Pancreas (tissue), 10 donors: ENCODE measurements around the gene FCRLB. TPM values are rescaled to one million over a fixed set of nuclear protein-coding genes. Genes with fewer than 3 reads are reported as not detected.
"Not testable (repeated sequence)": the region's sequence is repeated elsewhere in the genome, so short reads cannot be mapped to it uniquely, and the experiment has no call there.

Experiments
- ATAC-seq, 4 donors: fragments of 200-7000 bp; cut with Tn5 transposase; one replicate each; pipeline versions ENCODE4 v1.8.0 to v1.9.1; 2020; ENCODE audit warnings: mild to moderate bottlenecking in 4 of 4, moderate library complexity in 4 of 4
- DNase-seq, 6 donors: peaks; one replicate each; pipeline ENCODE4 v3.0.0-alpha.2; 2020
- FAIRE-seq: peaks from 2 replicates; lab custom pipeline; 2012; peaks lifted over from hg19 to GRCh38; lab: Jason Lieb, UNC
- H3K27ac ChIP-seq, 4 donors: fragments of 200-600 bp; sonication (generic); 1 replicate in 3 of 4; 2 replicates in 1 of 4; pipeline versions ENCODE4 v1.5.0 to v1.8.0; 2020
- H3K27me3 ChIP-seq, 4 donors: fragments of 200-600 bp; one replicate each; pipeline ENCODE4 v1.8.0; 2021
- H3K36me3 ChIP-seq, 3 donors: fragments of 200-600 bp; sonication (generic) in 1 of 3; one replicate each; pipeline versions ENCODE4 v1.5.0 to v1.8.0; 2020 to 2021
- H3K4me1 ChIP-seq, 3 donors: fragments of 200-600 bp; one replicate each; pipeline ENCODE4 v1.8.0; 2021
- H3K4me3 ChIP-seq, 4 donors: fragments of 200-600 bp; sonication (generic) in 2 of 4; one replicate each; pipeline versions ENCODE4 v1.5.0 to v1.8.0; 2020 to 2021
- H3K9me3 ChIP-seq, 4 donors: fragments of 200-600 bp; one replicate each; pipeline ENCODE4 v1.8.0; 2021
- WGBS, 2 donors: extraction: QIAGEN DNeasy Blood & Tissue Kit; methylation state at CpG; one replicate each; pipeline ENCODE4 v1.1.7; 2013; 5-methylcytosine and 5-hydroxymethylcytosine counted together
- intact Hi-C, 3 donors: fragments of 100-400 bp; cut with DNase I; formaldehyde crosslinking; loops; one replicate each; pipeline versions ENCODE4 v1.11.1 to v1.14.2; 2022
- polyA plus RNA-seq, 2 donors: library from polyadenylated mRNA; stranded (reverse); fragments of 200-250 nt; gene quantifications; one replicate each; pipeline ENCODE4 v1.2.3, GENCODE V29; 2013
- total RNA-seq, 6 donors: library from RNA; stranded (reverse); fragmentation: NEBNext Ultra II Directional in 4 of 6; extraction: Animal tissue kit (Norgen Biotek cat#: 25700) in 4 of 6; gene quantifications; one replicate each; pipeline versions ENCODE4 v1.2.1 to v1.2.4, GENCODE V29; 2021 to 2023
- TF ChIP-seq, protein P1 (sequence below), 4 donors: fragments of 200-600 bp; sonication (generic) in 3 of 4; IDR thresholded peaks; one replicate each; pipeline versions ENCODE4 v1.5.0 to v1.8.0; 2021; ENCODE audit warnings: antibody characterized with exemption in 4 of 4
- donor health status: healthy with polysubstance abuse.
- donor health status: DM: no; HTN: no; CAD: no; lungs with moderate emphysema.
- donor health status: DM: no; HTN: no; CAD: no.
- donor health status: control.
- donor health status: control.
- donor health status: Bipolar disorder and iron deficiency.
- donor health status: DM: yes; HTN: yes; CAD: no.
- donor health status: DM: no; HTN: no; CAD: no.
- donor health status: DM: no; HTN: no; CAD: no.
- donor health status: DM: yes; HTN: yes; CAD: no.

FCRLB gene
- total and polyA plus RNA-seq, 8 donors = 0.14 to 0.51 (median 0.36) TPM

DNA sequence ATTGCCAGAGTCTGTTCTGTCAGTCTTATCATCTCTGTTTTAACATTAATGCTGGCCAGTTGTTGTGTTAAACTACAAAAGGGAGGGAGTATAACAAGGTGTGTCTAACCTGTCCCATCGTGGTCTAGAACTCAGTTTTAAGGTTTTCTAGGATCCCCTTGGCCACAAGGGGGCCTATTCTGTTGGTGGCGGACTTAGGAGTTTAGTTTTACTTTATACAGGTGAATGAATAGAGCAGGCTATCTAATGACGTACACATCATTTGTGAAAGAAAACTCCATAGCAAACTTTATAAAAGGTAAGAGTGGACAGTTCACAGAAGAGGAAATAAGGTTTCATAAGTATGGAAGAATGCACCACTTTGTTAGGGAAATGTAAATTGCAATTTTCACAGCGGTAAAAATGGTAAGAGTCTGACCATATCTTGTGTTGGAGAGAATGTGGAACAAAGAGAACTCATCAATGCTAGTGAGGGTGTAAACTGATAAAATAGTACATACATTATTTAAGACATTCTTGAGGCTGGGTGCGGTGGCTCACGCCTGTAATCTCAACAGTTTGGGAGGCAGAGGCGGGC lies 42.3 kb downstream of the FCRLB start:
- WGBS, 2 donors = 56 to 64% methylated on average over 7 of the region's 7 CpGs
- Histone ChIP-seq H3K27ac (no peak overlapping the region), H3K36me3 (peaks cover 0 to 2% (median 0%) of the 10 kb centered on the region in 3 donors), H3K27me3 (no peaks in the 10 kb centered on the region), H3K9me3 (no peaks in the 10 kb centered on the region), H3K4me1 (peaks cover 0 to 18% (median 1%) of the 10 kb centered on the region in 3 donors), H3K4me3 (no peak overlapping the region)
- FAIRE-seq = no peak
- TF ChIP-seq, protein P1, sequence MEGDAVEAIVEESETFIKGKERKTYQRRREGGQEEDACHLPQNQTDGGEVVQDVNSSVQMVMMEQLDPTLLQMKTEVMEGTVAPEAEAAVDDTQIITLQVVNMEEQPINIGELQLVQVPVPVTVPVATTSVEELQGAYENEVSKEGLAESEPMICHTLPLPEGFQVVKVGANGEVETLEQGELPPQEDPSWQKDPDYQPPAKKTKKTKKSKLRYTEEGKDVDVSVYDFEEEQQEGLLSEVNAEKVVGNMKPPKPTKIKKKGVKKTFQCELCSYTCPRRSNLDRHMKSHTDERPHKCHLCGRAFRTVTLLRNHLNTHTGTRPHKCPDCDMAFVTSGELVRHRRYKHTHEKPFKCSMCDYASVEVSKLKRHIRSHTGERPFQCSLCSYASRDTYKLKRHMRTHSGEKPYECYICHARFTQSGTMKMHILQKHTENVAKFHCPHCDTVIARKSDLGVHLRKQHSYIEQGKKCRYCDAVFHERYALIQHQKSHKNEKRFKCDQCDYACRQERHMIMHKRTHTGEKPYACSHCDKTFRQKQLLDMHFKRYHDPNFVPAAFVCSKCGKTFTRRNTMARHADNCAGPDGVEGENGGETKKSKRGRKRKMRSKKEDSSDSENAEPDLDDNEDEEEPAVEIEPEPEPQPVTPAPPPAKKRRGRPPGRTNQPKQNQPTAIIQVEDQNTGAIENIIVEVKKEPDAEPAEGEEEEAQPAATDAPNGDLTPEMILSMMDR (IDR thresholded peaks at IDR 0.05) = peak in 2 of 4 donors; percentile 31 to 32
- ATAC-seq = peak in 1 of 4 donors; percentile 11
- intact Hi-C loops = no loop called here
- peak in 1 of 6 donors; percentile 40 for DNase-seq

DNA sequence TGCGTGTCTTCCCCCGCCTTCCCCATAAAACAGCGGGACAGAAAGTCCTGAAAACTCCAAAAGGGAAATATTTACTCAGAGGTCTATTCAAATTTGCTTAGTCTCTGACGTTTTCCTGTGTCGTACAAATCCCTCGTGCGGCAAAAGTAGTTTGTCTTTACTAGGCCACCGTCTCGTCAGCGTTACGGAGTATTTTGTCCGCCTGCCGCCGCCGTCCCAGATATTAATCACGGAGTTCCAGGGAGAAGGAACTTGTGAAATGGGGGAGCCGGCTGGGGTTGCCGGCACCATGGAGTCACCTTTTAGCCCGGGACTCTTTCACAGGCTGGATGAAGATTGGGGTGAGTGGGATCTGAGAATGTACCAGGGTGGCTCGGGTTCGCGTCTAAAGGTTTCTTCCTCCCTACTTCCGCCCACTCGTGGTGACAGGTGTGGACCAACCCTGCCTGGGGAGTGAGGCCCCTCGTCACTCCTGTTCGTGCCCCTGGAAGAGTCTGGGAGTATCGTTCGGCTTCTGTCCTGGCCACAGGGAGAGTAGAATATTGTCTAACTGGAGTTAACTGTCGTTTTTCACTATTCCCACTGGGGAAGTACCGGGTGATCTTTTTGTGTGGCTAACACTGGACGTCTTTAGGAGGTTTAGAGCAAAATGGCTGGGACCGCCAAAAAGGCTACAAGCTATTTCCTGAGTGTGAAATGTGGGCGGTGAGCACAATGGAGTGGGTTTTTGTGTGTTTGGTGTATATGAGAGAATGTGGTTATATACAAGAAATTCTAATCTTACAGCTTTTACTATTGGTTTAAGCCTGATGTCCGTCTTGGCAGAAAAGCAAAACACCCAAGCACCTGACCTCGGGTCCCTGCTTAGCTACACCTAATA lies 45.0 kb downstream of the FCRLB start, which contains the start of gene ATF6:
Gene ATF6 (plus strand): TSS at position 219 of the 880 bp plus-strand sequence. CDS start 41 bp downstream, at position 260.
- no peaks in the 10 kb centered on the region for H3K27me3 ChIP-seq
- TF ChIP-seq, protein P1 (IDR thresholded peaks at IDR 0.05) = no peak
- H3K36me3 ChIP-seq = no peaks in the 10 kb centered on the region
- ATAC-seq (peak; percentile 89 to 94 (median 92)), FAIRE-seq (no peak), DNase-seq (peak; percentile 86 to 94 (median 91))
- H3K4me3 ChIP-seq = peak within 1 kb of the TSS; percentile 67 to 82 (median 75)
- H3K9me3 ChIP-seq = no peaks in the 10 kb centered on the region
- H3K27ac ChIP-seq = peak within 1 kb of the TSS; percentile 70 to 94 (median 81)
- intact Hi-C loops = no loop called here
- H3K4me1 ChIP-seq = peaks cover 0 to 26% (median 5%) of the 10 kb centered on the region in 3 donors
- 0% methylated on average over 35 of the region's 35 CpGs for WGBS, 2 donors

DNA sequence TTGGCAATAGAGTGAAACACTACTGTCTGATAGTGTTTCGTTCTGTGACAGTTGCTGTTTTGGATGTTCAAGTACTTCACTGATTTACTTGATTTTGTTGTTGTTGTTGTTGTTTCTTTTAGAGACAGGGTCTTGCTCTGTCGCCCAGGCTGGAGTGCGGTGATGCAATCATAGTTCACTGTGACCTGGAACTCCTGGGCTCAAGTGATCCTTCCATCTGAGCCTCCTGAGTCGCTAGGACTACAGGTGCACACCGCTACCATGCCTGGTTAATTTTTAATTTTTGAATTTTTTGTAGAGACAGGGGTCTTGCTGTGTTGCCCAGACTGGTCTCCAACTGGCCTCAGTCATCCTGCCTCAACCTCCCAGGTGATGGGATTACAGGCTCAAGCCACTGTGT lies 47.1 kb downstream of the FCRLB start:
- DNase-seq (no peak), ATAC-seq (no peak), FAIRE-seq (no peak)
- no peak overlapping the region for H3K27ac ChIP-seq
- H3K9me3 ChIP-seq = no peaks in the 10 kb centered on the region
- intact Hi-C loops = no loop called here
- peaks cover 0 to 37% (median 5%) of the 10 kb centered on the region in 3 donors for H3K4me1 ChIP-seq
- TF ChIP-seq, protein P1 (IDR thresholded peaks at IDR 0.05) = no peak
- H3K36me3 ChIP-seq = no peaks in the 10 kb centered on the region
- no peaks in the 10 kb centered on the region for H3K27me3 ChIP-seq
- WGBS, 2 donors = 90 to 94% methylated on average over 5 of the region's 5 CpGs
- no peak overlapping the region for H3K4me3 ChIP-seq

DNA sequence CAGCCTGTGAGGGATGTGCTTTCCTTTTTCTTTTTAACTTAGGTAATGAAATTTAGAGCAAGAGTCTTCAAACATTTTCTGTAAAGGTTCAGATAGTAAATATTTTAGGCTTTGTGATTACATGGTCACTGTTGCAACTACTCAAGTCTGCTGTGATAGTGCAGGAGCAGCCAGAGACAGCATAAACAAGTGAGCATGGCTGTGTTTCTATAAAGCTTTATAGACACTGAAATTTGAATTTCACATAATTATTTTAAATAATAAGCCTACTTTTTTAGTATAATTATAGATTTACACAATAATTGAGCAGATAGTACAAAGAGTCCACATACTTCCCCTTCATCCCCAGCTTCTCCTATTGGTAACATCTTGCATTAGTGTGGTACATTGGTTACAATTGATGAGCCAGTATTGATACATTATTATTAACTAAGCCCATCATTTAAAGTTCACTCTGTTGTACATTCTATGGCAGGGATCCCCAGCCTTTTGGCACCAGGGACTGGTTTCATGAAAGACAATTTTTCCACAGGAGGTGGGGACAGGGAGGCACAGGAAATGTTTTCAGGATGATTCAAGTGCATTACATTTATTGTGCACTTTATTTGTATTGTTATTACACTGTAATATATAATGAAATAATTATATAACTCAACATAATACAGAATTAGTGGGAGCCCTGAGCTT lies 47.8 kb downstream of the FCRLB start:
- DNase-seq = no peak
- Histone ChIP-seq H3K27me3 (no peaks in the 10 kb centered on the region), H3K9me3 (no peaks in the 10 kb centered on the region), H3K4me1 (peaks cover 0 to 37% (median 5%) of the 10 kb centered on the region in 3 donors), H3K36me3 (no peaks in the 10 kb centered on the region), H3K4me3 (no peak overlapping the region), H3K27ac (no peak overlapping the region)
- TF ChIP-seq, protein P1 (IDR thresholded peaks at IDR 0.05) = no peak
- no peak for ATAC-seq
- intact Hi-C loops = no loop called here
- FAIRE-seq = no peak

DNA sequence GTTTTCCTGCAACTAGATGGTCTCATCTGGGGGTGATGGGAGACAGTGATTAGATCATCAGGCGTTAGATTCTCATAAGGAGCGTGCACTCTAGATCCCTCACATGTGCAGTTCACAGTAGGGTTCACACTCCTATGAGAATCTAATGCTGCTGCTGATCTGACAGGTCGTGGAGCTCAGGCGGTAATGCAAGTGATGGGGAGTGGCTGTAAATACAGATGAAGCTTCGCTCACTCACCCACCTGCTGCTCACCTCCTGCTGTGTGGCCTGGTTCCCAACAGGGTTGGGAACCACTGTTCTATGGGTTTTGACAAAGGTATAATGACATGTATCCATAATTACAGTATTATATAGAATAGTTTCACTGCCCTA lies 48.3 kb downstream of the FCRLB start:
- H3K4me1 ChIP-seq = peaks cover 0 to 37% (median 5%) of the 10 kb centered on the region in 3 donors
- H3K4me3 ChIP-seq, H3K9me3 ChIP-seq, ATAC-seq, intact Hi-C loops, FAIRE-seq, H3K36me3 ChIP-seq, DNase-seq, H3K27ac ChIP-seq, H3K27me3 ChIP-seq: not testable (repeated sequence)
- 90 to 91% methylated on average over 5 of the region's 5 CpGs for WGBS, 2 donors
